Stimulated activated CD4-positive, alpha-beta T cell treated with anti-CD3 and anti-CD28 coated beads, Interleukin-1b, Interleukin-23, amount 100 ng/mL, for 4 hours (primary cell): ENCODE results near the gene ADAMTS13.
"Not testable (repeated sequence)": the region's sequence is repeated elsewhere in the genome, so short reads cannot be mapped to it uniquely, and the experiment has no call there.

Source experiments
- DNase-seq, 2 donors: peaks; one replicate each; pipeline ENCODE4 v3.0.0-alpha.2; 2020; ENCODE audit warnings: low read depth in 2 of 2

ADAMTS13 gene

GRCh38 chr9:133425049-133425632, 3.0 kb downstream of the ADAMTS13 start:
- no peak for DNase-seq

- DNase-seq, result no peak
Measured at GRCh38 chr9:133426011-133426410, 3.8 kb downstream of the ADAMTS13 start.

- DNase-seq, result no peak
Measured at GRCh38 chr9:133427658-133428348, 5.6 kb downstream of the ADAMTS13 start.

GRCh38 chr9:133428617-133429101, 6.5 kb downstream of the ADAMTS13 start:
- no peak for DNase-seq

- no peak for DNase-seq
Measured at GRCh38 chr9:133429214-133429613, 7.0 kb downstream of the ADAMTS13 start.

GRCh38 chr9:133429641-133430161, 7.5 kb downstream of the ADAMTS13 start:
- no peak for DNase-seq

GRCh38 chr9:133430244-133430643, 8.1 kb downstream of the ADAMTS13 start:
- DNase-seq, result no peak

GRCh38 chr9:133433351-133433843, 11.2 kb downstream of the ADAMTS13 start:
- no peak for DNase-seq

- DNase-seq, result no peak
Measured at GRCh38 chr9:133436681-133437080, 14.5 kb downstream of the ADAMTS13 start.

GRCh38 chr9:133437753-133438531, 15.8 kb downstream of the ADAMTS13 start:
- DNase-seq, result no peak

- DNase-seq, result no peak
Measured at GRCh38 chr9:133439337-133439736, 17.2 kb downstream of the ADAMTS13 start.

- no peak for DNase-seq
Measured at GRCh38 chr9:133440874-133441273, 18.7 kb downstream of the ADAMTS13 start.

GRCh38 chr9:133441571-133441970, 19.4 kb downstream of the ADAMTS13 start:
- no peak for DNase-seq

GRCh38 chr9:133443248-133443647, 21.1 kb downstream of the ADAMTS13 start:
- DNase-seq, result no peak

GRCh38 chr9:133443982-133444381, 21.8 kb downstream of the ADAMTS13 start:
- no peak for DNase-seq

GRCh38 chr9:133445293-133445969, 23.3 kb downstream of the ADAMTS13 start:
- DNase-seq, result no peak

- DNase-seq, result no peak
Measured at GRCh38 chr9:133448487-133448972, 26.4 kb downstream of the ADAMTS13 start.

- DNase-seq, result no peak
Measured at GRCh38 chr9:133449760-133450159, 27.6 kb downstream of the ADAMTS13 start.

- DNase-seq, result not testable (repeated sequence)
Measured at GRCh38 chr9:133451865-133452264, 29.7 kb downstream of the ADAMTS13 start.

GRCh38 chr9:133452562-133452961, 30.4 kb downstream of the ADAMTS13 start:
- no peak for DNase-seq

GRCh38 chr9:133453651-133454050, 31.5 kb downstream of the ADAMTS13 start:
- DNase-seq, result no peak
